Measurements from ENCODE around the gene PHF12.
"Not testable (repeated sequence)": the region's sequence is repeated elsewhere in the genome, so short reads cannot be mapped to it uniquely, and the experiment has no call there.

Gene PHF12

GRCh38 chr17:28879886-28880571 is 71.3 kb downstream of the PHF12 start:
- H3K9ac ChIP-seq (ENCODE audit: low read length), result no peak overlapping the region
- no peaks in the 10 kb centered on the region for H3K9me3 ChIP-seq (ENCODE audit: control insufficient read depth, insufficient read depth, low read depth, low read length)
- no peak overlapping the region for H3K4me3 ChIP-seq (ENCODE audit: low read depth, low read length)
- no peaks in the 10 kb centered on the region; the same call in 1 of the 2 replicates for H3K4me1 ChIP-seq (ENCODE audit: control insufficient read depth, insufficient read depth, low read length)
- H3K27me3 ChIP-seq (ENCODE audit: control insufficient read depth, insufficient read depth, low read length), result no peaks in the 10 kb centered on the region
- H3K36me3 ChIP-seq (ENCODE audit: control insufficient read depth, insufficient read depth, low read length), result peaks cover 50% of the 10 kb centered on the region
- no peak overlapping the region for H3K27ac ChIP-seq (ENCODE audit: low read depth, low read length)

- Histone ChIP-seq H3K4me1 (ENCODE audit: control insufficient read depth, insufficient read depth, low read length) (no peaks in the 10 kb centered on the region; the same call in 1 of the 2 replicates), H3K9me3 (ENCODE audit: control insufficient read depth, insufficient read depth, low read depth, low read length) (no peaks in the 10 kb centered on the region), H3K27me3 (ENCODE audit: control insufficient read depth, insufficient read depth, low read length) (no peaks in the 10 kb centered on the region), H3K27ac (ENCODE audit: low read depth, low read length) (no peak overlapping the region), H3K9ac (ENCODE audit: low read length) (no peak overlapping the region), H3K4me3 (ENCODE audit: low read depth, low read length) (no peak overlapping the region), H3K36me3 (ENCODE audit: control insufficient read depth, insufficient read depth, low read length) (peaks cover 46% of the 10 kb centered on the region)
Observed at GRCh38 chr17:28878981-28879380, 72.3 kb downstream of the PHF12 start.

GRCh38 chr17:28878158-28878910 is 73.0 kb downstream of the PHF12 start:
- H3K36me3 ChIP-seq (ENCODE audit: control insufficient read depth, insufficient read depth, low read length), result peaks cover 42% of the 10 kb centered on the region
- H3K4me1 ChIP-seq (ENCODE audit: control insufficient read depth, insufficient read depth, low read length), result no peaks in the 10 kb centered on the region
- no peak overlapping the region for H3K9ac ChIP-seq (ENCODE audit: low read length)
- no peak overlapping the region for H3K4me3 ChIP-seq (ENCODE audit: low read depth, low read length)
- H3K27ac ChIP-seq (ENCODE audit: low read depth, low read length), result no peak overlapping the region
- no peaks in the 10 kb centered on the region for H3K9me3 ChIP-seq (ENCODE audit: control insufficient read depth, insufficient read depth, low read depth, low read length)
- H3K27me3 ChIP-seq (ENCODE audit: control insufficient read depth, insufficient read depth, low read length), result no peaks in the 10 kb centered on the region

GRCh38 chr17:28877150-28877711 is 74.1 kb downstream of the PHF12 start:
- H3K27ac ChIP-seq (ENCODE audit: low read depth, low read length); H3K27me3 ChIP-seq (ENCODE audit: control insufficient read depth, insufficient read depth, low read length); H3K9me3 ChIP-seq (ENCODE audit: control insufficient read depth, insufficient read depth, low read depth, low read length); H3K4me1 ChIP-seq (ENCODE audit: control insufficient read depth, insufficient read depth, low read length); H3K9ac ChIP-seq (ENCODE audit: low read length); H3K4me3 ChIP-seq (ENCODE audit: low read depth, low read length): not testable (repeated sequence)
- H3K36me3 ChIP-seq (ENCODE audit: control insufficient read depth, insufficient read depth, low read length), result peaks cover 31% of the 10 kb centered on the region

GRCh38 chr17:28875848-28876550 is 75.3 kb downstream of the PHF12 start:
- H3K27ac ChIP-seq (ENCODE audit: low read depth, low read length), result no peak overlapping the region
- H3K27me3 ChIP-seq (ENCODE audit: control insufficient read depth, insufficient read depth, low read length), result no peaks in the 10 kb centered on the region
- no peaks in the 10 kb centered on the region for H3K4me1 ChIP-seq (ENCODE audit: control insufficient read depth, insufficient read depth, low read length)
- H3K9ac ChIP-seq (ENCODE audit: low read length), result no peak overlapping the region
- peaks cover 19% of the 10 kb centered on the region for H3K36me3 ChIP-seq (ENCODE audit: control insufficient read depth, insufficient read depth, low read length)
- no peaks in the 10 kb centered on the region for H3K9me3 ChIP-seq (ENCODE audit: control insufficient read depth, insufficient read depth, low read depth, low read length)
- no peak overlapping the region for H3K4me3 ChIP-seq (ENCODE audit: low read depth, low read length)

- H3K9me3 ChIP-seq (ENCODE audit: control insufficient read depth, insufficient read depth, low read depth, low read length), result no peaks in the 10 kb centered on the region
- H3K4me1 ChIP-seq (ENCODE audit: control insufficient read depth, insufficient read depth, low read length), result no peaks in the 10 kb centered on the region
- no peak overlapping the region for H3K4me3 ChIP-seq (ENCODE audit: low read depth, low read length)
- H3K36me3 ChIP-seq (ENCODE audit: control insufficient read depth, insufficient read depth, low read length), result peaks cover 6% of the 10 kb centered on the region; the same call in 1 of the 2 replicates
- H3K27me3 ChIP-seq (ENCODE audit: control insufficient read depth, insufficient read depth, low read length), result no peaks in the 10 kb centered on the region
- no peak overlapping the region for H3K27ac ChIP-seq (ENCODE audit: low read depth, low read length)
- no peak overlapping the region for H3K9ac ChIP-seq (ENCODE audit: low read length)
Observed at GRCh38 chr17:28874750-28875149, 76.6 kb downstream of the PHF12 start.

- Histone ChIP-seq H3K9me3 (ENCODE audit: control insufficient read depth, insufficient read depth, low read depth, low read length) (no peaks in the 10 kb centered on the region), H3K27me3 (ENCODE audit: control insufficient read depth, insufficient read depth, low read length) (no peaks in the 10 kb centered on the region), H3K9ac (ENCODE audit: low read length) (no peak overlapping the region), H3K4me3 (ENCODE audit: low read depth, low read length) (no peak overlapping the region), H3K4me1 (ENCODE audit: control insufficient read depth, insufficient read depth, low read length) (no peaks in the 10 kb centered on the region), H3K27ac (ENCODE audit: low read depth, low read length) (no peak overlapping the region), H3K36me3 (ENCODE audit: control insufficient read depth, insufficient read depth, low read length) (no peaks in the 10 kb centered on the region)
Observed at GRCh38 chr17:28873839-28874238, 77.5 kb downstream of the PHF12 start.

- Histone ChIP-seq H3K27me3 (ENCODE audit: control insufficient read depth, insufficient read depth, low read length) (no peaks in the 10 kb centered on the region), H3K4me1 (ENCODE audit: control insufficient read depth, insufficient read depth, low read length) (no peaks in the 10 kb centered on the region), H3K27ac (ENCODE audit: low read depth, low read length) (no peak overlapping the region), H3K4me3 (ENCODE audit: low read depth, low read length) (no peak overlapping the region), H3K36me3 (ENCODE audit: control insufficient read depth, insufficient read depth, low read length) (no peaks in the 10 kb centered on the region), H3K9me3 (ENCODE audit: control insufficient read depth, insufficient read depth, low read depth, low read length) (no peaks in the 10 kb centered on the region), H3K9ac (ENCODE audit: low read length) (no peak overlapping the region)
Observed at GRCh38 chr17:28871056-28871579, 80.2 kb downstream of the PHF12 start.

- H3K27me3 ChIP-seq (ENCODE audit: control insufficient read depth, insufficient read depth, low read length), result no peaks in the 10 kb centered on the region
Observed at GRCh38 chr17:28867276-28867675, 84.0 kb downstream of the PHF12 start.

GRCh38 chr17:28865946-28866752 is 85.2 kb downstream of the PHF12 start:
- H3K9ac ChIP-seq (ENCODE audit: low read length), result no peak overlapping the region
- no peak overlapping the region for H3K27ac ChIP-seq (ENCODE audit: low read depth, low read length)
- peaks cover 14% of the 10 kb centered on the region for H3K4me1 ChIP-seq (ENCODE audit: control insufficient read depth, insufficient read depth, low read length)
- no peak overlapping the region for H3K4me3 ChIP-seq (ENCODE audit: low read depth, low read length)
- H3K36me3 ChIP-seq (ENCODE audit: control insufficient read depth, insufficient read depth, low read length), result no peaks in the 10 kb centered on the region
- no peaks in the 10 kb centered on the region for H3K27me3 ChIP-seq (ENCODE audit: control insufficient read depth, insufficient read depth, low read length)
- no peaks in the 10 kb centered on the region for H3K9me3 ChIP-seq (ENCODE audit: control insufficient read depth, insufficient read depth, low read depth, low read length)

More at GRCh38 chr17:28867276-28867675, 84.0 kb downstream of the PHF12 start:
- Histone ChIP-seq H3K4me1 (ENCODE audit: control insufficient read depth, insufficient read depth, low read length) (peaks cover 7% of the 10 kb centered on the region; the same call in 1 of the 2 replicates), H3K27ac (ENCODE audit: low read depth, low read length) (no peak overlapping the region), H3K36me3 (ENCODE audit: control insufficient read depth, insufficient read depth, low read length) (no peaks in the 10 kb centered on the region), H3K9ac (ENCODE audit: low read length) (no peak overlapping the region), H3K4me3 (ENCODE audit: low read depth, low read length) (no peak overlapping the region), H3K9me3 (ENCODE audit: control insufficient read depth, insufficient read depth, low read depth, low read length) (no peaks in the 10 kb centered on the region)

Measured in HUES6 (cell line).